CD4-positive, alpha-beta T cell treated with Interleukin-15 for 4 hours (primary cell): Measurements from ENCODE around the gene VAV3.
"Not testable (repeated sequence)": the region's sequence is repeated elsewhere in the genome, so short reads cannot be mapped to it uniquely, and the experiment has no call there.

Source experiments
- DNase-seq: peaks from one replicate; pipeline ENCODE4 v3.0.0-alpha.2; 2020; ENCODE audit warnings: low spot score

The VAV3 gene

GRCh38 chr1:107680579-107680985, 284.4 kb downstream of the VAV3 start:
- no peak for DNase-seq

DNA sequence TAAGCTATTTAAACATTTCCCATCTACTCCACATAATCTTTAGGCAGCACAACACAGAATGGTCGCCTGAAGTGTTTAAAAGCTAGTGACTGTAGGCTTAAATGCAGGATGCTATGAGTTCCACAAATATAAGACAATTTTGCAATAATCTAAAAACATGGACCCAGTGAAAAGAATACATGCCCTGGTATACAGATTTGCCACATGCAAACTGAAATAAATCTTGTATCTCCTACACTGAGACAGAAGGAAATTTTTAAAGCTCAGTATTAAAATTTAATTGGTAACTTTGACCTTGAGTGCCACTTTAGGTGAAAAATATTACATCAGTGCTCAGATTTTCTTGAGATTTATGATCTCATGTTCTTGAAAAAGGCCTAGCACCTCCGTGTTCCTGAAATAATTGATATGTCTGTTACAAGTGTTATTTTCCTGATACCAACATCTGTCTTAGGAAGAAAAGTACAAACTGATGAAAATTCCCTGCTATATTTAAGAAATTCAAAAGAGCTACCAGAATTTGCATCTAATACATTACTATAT, 285.5 kb downstream of the VAV3 start:
- DNase-seq = no peak

DNA sequence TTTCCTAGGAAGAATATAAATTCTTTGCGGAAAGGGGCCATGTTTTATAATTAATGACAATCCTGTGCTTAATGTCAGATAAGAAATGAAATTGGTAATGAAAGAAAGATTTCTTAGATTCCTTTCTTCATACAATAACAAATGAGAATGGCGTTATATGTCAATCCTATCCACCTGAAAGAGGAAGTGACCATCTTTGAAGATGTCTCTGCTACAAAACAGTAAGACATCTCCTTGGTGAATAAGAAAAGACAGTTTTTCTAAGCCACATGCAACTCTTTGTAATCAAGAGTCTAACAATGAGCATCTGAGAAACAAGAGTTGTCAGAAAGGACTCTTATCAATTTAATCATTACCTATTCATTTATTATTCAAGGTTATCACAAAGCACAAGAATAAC, 286.0 kb downstream of the VAV3 start:
- no peak for DNase-seq

GRCh38 chr1:107677697-107678096, 287.3 kb downstream of the VAV3 start:
- no peak for DNase-seq

DNA sequence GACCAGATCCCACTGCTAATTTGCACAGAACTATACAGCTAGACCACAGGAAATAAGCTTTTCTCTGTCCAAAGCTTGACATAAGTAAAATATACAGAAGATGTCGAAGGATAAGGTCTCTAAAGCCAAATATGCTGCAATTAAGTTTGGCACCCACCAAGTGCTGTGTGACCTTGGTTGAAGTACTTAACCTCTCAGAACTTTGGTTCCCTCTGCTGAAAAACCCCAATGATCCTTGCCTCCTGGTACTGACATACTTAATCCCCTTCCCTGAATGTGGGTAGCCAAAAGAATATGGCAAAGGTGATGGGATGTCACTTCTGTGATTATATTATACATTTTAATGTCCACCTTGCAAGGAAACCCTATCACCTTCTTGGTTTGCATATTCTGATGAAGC, 290.5 kb downstream of the VAV3 start:
- DNase-seq = no peak

GRCh38 chr1:107673006-107673405, 292.0 kb downstream of the VAV3 start:
- DNase-seq = no peak

DNA sequence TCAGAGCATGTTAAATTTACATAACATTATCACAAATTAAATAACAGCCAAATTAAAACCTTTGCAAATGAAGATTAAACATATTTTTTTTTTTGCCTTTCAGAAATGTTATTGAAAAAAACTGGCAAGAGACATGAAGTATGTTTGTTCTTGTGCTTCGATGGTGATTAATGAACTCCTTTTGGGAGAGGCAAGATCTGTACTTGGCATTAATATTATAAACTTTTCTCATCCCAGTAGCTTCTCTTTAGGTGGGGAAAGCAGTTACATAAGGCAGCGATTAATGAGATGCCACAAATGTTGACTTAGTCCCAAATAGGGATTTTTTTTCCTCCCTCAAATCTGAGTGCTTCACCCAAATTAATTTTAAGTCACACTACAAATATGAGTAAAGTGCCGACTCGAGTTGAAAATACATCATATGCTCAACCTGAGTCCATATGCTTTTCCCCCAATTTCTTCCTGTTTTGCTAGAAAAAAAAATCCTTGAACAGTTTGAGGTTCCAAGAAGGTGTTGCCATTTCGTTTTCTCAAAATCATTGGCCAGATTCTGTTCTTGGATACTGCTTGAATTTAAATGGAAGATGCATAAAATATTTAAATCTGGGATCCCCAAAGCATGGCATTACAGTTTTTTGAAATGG, 294.5 kb downstream of the VAV3 start:
- DNase-seq = no peak

GRCh38 chr1:107669996-107670395, 295.0 kb downstream of the VAV3 start:
- no peak for DNase-seq

DNA sequence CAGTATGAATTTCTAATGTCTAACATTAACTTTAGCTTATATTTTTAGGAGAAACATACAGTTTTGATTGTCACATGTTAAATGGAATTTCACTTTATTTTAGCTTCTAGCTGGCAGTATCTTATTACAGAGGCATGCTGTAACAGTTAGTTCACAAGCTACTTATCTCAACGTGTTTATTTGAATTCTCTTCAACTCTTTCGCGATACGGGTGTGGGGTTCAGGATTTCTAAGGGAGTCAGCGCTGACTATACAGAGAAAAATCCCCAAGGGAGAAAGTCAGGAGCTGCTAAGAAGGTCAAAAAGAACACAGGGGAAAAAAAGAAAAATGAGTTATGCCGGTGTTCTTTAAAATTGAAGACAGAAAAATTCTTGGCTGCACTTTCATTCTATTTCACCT, 296.2 kb downstream of the VAV3 start:
- no peak for DNase-seq

DNA sequence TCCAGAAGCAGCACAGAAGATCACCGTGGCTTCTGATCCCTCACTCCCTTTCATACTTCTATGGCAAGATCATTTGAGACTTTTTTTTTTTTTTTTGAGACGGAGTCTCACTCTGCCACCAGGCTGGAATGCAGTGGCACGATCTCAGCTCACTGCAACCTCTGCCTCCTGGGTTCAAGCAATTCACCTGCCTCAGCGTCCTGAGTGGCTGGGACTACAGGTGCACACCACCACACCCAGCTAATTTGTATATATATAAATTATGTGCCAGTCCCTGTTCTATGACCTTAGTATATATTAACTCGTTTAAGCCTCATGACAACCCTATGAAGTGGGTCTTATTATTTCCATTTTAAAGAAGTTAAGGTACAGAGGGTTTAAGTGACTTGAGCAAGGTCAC, 298.5 kb downstream of the VAV3 start:
- DNase-seq = no peak

- no peak for DNase-seq
These were observed 299.7 kb downstream of the VAV3 start for GRCh38 chr1:107664982-107665925.

GRCh38 chr1:107662971-107663370, 302.0 kb downstream of the VAV3 start:
- DNase-seq = no peak

- DNase-seq = no peak
These were observed 303.8 kb downstream of the VAV3 start for GRCh38 chr1:107661158-107661557.

DNA sequence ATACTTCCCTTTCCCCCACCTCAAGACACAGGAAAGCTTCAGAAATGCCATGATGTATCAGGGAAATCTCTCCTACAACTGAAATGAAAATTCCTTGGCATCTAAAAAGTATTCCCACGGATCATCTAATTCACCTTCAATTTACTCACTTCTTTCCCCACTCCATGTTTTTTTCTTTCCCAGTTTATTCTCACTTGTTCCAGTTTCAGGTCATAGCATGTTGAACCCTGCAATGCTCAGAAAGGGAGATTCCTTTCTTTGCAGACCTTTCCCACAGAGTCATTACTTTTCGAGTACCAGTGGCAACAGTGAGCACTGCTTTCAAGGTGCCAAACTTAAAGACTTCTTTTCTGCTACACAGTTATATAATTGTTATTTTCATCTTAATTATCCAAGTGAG, 305.0 kb downstream of the VAV3 start:
- DNase-seq = no peak

GRCh38 chr1:107657356-107657755, 307.6 kb downstream of the VAV3 start:
- no peak for DNase-seq

- DNase-seq = no peak
These were observed 311.2 kb downstream of the VAV3 start for GRCh38 chr1:107653765-107654164.

- no peak for DNase-seq
These were observed 312.0 kb downstream of the VAV3 start for GRCh38 chr1:107653005-107653404.

- DNase-seq = not testable (repeated sequence)
These were observed 314.2 kb downstream of the VAV3 start for GRCh38 chr1:107650825-107651224.

DNA sequence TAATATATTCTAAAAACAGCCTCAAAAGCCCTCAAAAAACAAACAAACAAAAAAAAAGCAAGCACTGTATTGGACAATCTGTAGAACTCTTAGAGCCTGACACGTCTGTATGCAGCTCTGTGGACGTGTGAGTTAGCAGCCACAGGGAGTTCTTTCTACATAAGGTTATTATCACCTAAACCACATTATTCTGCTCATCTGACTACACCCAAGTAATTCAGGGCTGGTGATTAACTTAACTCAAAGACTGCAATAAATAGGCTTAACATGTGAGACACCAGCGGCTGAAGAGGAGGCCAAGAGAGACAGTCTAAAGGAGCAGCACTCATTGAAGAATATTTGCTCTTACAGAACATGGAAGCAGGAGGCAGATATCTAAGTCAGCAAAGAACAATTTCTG, 316.0 kb downstream of the VAV3 start:
- DNase-seq = peak; percentile 1

- DNase-seq = no peak
These were observed 316.9 kb downstream of the VAV3 start for GRCh38 chr1:107648071-107648470.

GRCh38 chr1:107647012-107647411, 318.0 kb downstream of the VAV3 start:
- DNase-seq = no peak

- DNase-seq = no peak
These were observed 321.2 kb downstream of the VAV3 start for GRCh38 chr1:107643766-107644165.

GRCh38 chr1:107640207-107640606, 324.8 kb downstream of the VAV3 start:
- no peak for DNase-seq
